HL-60/S4 treated with retinoic acid at 250 ng/mL for 4 days and 3 days (cell line): ENCODE results near the gene OSBPL2.

ENCODE experiments used
- in situ Hi-C: fragments of 300-500 bp; cut with MboI; formaldehyde crosslinking; loops from 2 replicates; pipeline ENCODE4 v1.7.0; 2022; ENCODE audit warnings: low sequenced_read_pairs

OSBPL2 gene

GRCh38 chr20:62205618-62206387, 32.5 kb upstream of the OSBPL2 start:
- in situ Hi-C loops: no loop called here

GRCh38 chr20:62206388-62206775, 31.9 kb upstream of the OSBPL2 start:
- in situ Hi-C loops: no loop called here

- in situ Hi-C loops: no loop called here
These were observed 30.1 kb upstream of the OSBPL2 start for GRCh38 chr20:62208061-62208794.

- in situ Hi-C loops: no loop called here
These were observed 29.2 kb upstream of the OSBPL2 start for GRCh38 chr20:62208795-62209755.

GRCh38 chr20:62209850-62210495, 28.3 kb upstream of the OSBPL2 start:
- in situ Hi-C loops: no loop called here

- in situ Hi-C loops: no loop called here
These were observed 27.8 kb upstream of the OSBPL2 start for GRCh38 chr20:62210496-62210855.

- in situ Hi-C loops: no loop called here
These were observed 27.1 kb upstream of the OSBPL2 start for GRCh38 chr20:62211216-62211615.

- in situ Hi-C loops: no loop called here
These were observed 26.5 kb upstream of the OSBPL2 start for GRCh38 chr20:62211769-62212288.

- in situ Hi-C loops: no loop called here
These were observed 26.0 kb upstream of the OSBPL2 start for GRCh38 chr20:62212299-62212698.

- in situ Hi-C loops: no loop called here
These were observed 24.3 kb upstream of the OSBPL2 start for GRCh38 chr20:62214067-62214466.

- in situ Hi-C loops: no loop called here
These were observed 23.0 kb upstream of the OSBPL2 start for GRCh38 chr20:62215020-62215990.

- in situ Hi-C loops: no loop called here
These were observed 22.2 kb upstream of the OSBPL2 start for GRCh38 chr20:62215991-62216635.

- in situ Hi-C loops: no loop called here
These were observed 21.4 kb upstream of the OSBPL2 start for GRCh38 chr20:62216636-62217566.

GRCh38 chr20:62217913-62218773, 20.2 kb upstream of the OSBPL2 start:
- in situ Hi-C loops: no loop called here

- in situ Hi-C loops: no loop called here
These were observed 19.0 kb upstream of the OSBPL2 start for GRCh38 chr20:62219101-62219991.
